ENCODE results near the gene CTIF. TPM values are rescaled to one million over a fixed set of nuclear protein-coding genes. Genes with fewer than 3 reads are reported as not detected.

Gene CTIF
- total RNA-seq, 4 donors from 2014 or later = 16.6 to 116 (median 34.5) TPM

- no peak for TF ChIP-seq POLR2A (IDR thresholded peaks at IDR 0.05)
- no peak for TF ChIP-seq CTCF (IDR thresholded peaks at IDR 0.05)
- H3K4me1 ChIP-seq = peaks cover 0 to 17% (median 3%) of the 10 kb centered on the region in 4 donors
- no peaks in the 10 kb centered on the region for H3K9me3 ChIP-seq
- DNase-seq = peak in 1 of 3 donors; percentile 15
- no peaks in the 10 kb centered on the region for H3K27me3 ChIP-seq
- H3K36me3 ChIP-seq = no peaks in the 10 kb centered on the region
- no peak overlapping the region for H3K4me3 ChIP-seq
- H3K27ac ChIP-seq = no peak overlapping the region
These were observed 353.5 kb downstream of the CTIF start for GRCh38 chr18:48892146-48892855.

GRCh38 chr18:48893061-48893607 lies 354.3 kb downstream of the CTIF start:
- no peaks in the 10 kb centered on the region for H3K9me3 ChIP-seq
- H3K4me1 ChIP-seq = peaks cover 0 to 17% (median 3%) of the 10 kb centered on the region in 4 donors
- no peaks in the 10 kb centered on the region for H3K36me3 ChIP-seq
- no peak overlapping the region for H3K27ac ChIP-seq
- TF ChIP-seq CTCF (IDR thresholded peaks at IDR 0.05) (no peak), POLR2A (IDR thresholded peaks at IDR 0.05) (no peak)
- no peaks in the 10 kb centered on the region for H3K27me3 ChIP-seq
- no peak overlapping the region for H3K4me3 ChIP-seq
- DNase-seq = peak in 1 of 3 donors; percentile 20

- Histone ChIP-seq H3K27me3 (no peaks in the 10 kb centered on the region), H3K9me3 (no peaks in the 10 kb centered on the region), H3K27ac (no peak overlapping the region), H3K4me3 (no peak overlapping the region), H3K4me1 (peaks cover 0 to 17% (median 3%) of the 10 kb centered on the region in 4 donors), H3K36me3 (no peaks in the 10 kb centered on the region)
- DNase-seq = peak in 2 of 3 donors; percentile 73 to 74
- TF ChIP-seq CTCF (IDR thresholded peaks at IDR 0.05) = no peak
- no peak for TF ChIP-seq POLR2A (IDR thresholded peaks at IDR 0.05)
These were observed 355.1 kb downstream of the CTIF start for GRCh38 chr18:48893608-48894600.

- Histone ChIP-seq H3K4me1 (peaks cover 0 to 9% (median 3%) of the 10 kb centered on the region in 4 donors), H3K36me3 (no peaks in the 10 kb centered on the region), H3K4me3 (no peak overlapping the region), H3K9me3 (no peaks in the 10 kb centered on the region), H3K27me3 (no peaks in the 10 kb centered on the region), H3K27ac (no peak overlapping the region)
- DNase-seq = peak in 1 of 3 donors; percentile 31
- TF ChIP-seq CTCF (IDR thresholded peaks at IDR 0.05) (no peak), POLR2A (IDR thresholded peaks at IDR 0.05) (no peak)
These were observed 356.0 kb downstream of the CTIF start for GRCh38 chr18:48894799-48895346.

- Histone ChIP-seq H3K4me1 (peaks cover 0 to 10% (median 3%) of the 10 kb centered on the region in 4 donors), H3K36me3 (no peaks in the 10 kb centered on the region), H3K4me3 (no peak overlapping the region), H3K9me3 (no peaks in the 10 kb centered on the region), H3K27me3 (no peaks in the 10 kb centered on the region), H3K27ac (peak overlapping the region in 2 of 4 donors; percentile 8 to 28)
- DNase-seq = no peak
- TF ChIP-seq CTCF (IDR thresholded peaks at IDR 0.05) = no peak
- no peak for TF ChIP-seq POLR2A (IDR thresholded peaks at IDR 0.05)
These were observed 357.6 kb downstream of the CTIF start for GRCh38 chr18:48896326-48896874.
